ENCODE results near the gene MT1A. TPM values are rescaled to one million over a fixed set of nuclear protein-coding genes. Genes with fewer than 3 reads are reported as not detected.
A peak's percentile ranks its signal among the peaks of the same experiment; 100 is the strongest.

Gene MT1A
- total RNA-seq, result under 1 TPM in 1 of 2 experiments, not detected in 1; 0.71 TPM
- polyA plus RNA-seq, result not detected

- Histone ChIP-seq H3K4me1 (ENCODE audit: insufficient read depth, low read length) (peaks cover 23% of the 10 kb centered on the region), H3K36me3 (ENCODE audit: insufficient read depth, low read length) (no peaks in the 10 kb centered on the region), H3K27me3 (ENCODE audit: insufficient read depth, low read length, poor library complexity, severe bottlenecking) (peaks cover 62% of the 10 kb centered on the region), H3K4me3 (ENCODE audit: low read length) (no peak within 1 kb of the TSS), H3K27ac (ENCODE audit: low read depth, low read length) (no peak within 1 kb of the TSS), H3K9me3 (ENCODE audit: low read length) (no peaks in the 10 kb centered on the region)
- Mint-ChIP-seq H3K4me3 (peak within 1 kb of the TSS; percentile 19 to 82 (median 54)), H3K36me3 (no peaks in the 10 kb centered on the region), H3K27me3 (peaks cover 60 to 76% of the 10 kb centered on the region in 2 donors), H3K4me1 (peaks cover 24 to 48% (median 39%) of the 10 kb centered on the region in 3 donors), H3K27ac (no peak within 1 kb of the TSS), H3K9me3 (no peaks in the 10 kb centered on the region)
- POLR2A ChIA-PET, result no interaction called here
- DNase-seq, result no peak
- CTCF ChIA-PET, result interaction anchor here (1.8 kb wide), 1 partner anchor 14 kb away, joined by 4 read pairs; no protein-coding TSS in a partner anchor
Observed at GRCh38 chr16:56637814-56638750, at the start of gene MT1A. Gene MT1A, plus strand, starts transcription at chr16:56638666. Its CDS starts 73 bp downstream, at chr16:56638739.

GRCh38 chr16:56588781-56589140 lies 49.7 kb upstream of the MT1A start:
- Histone ChIP-seq H3K4me3 (ENCODE audit: low read length) (peak overlapping the region; percentile 22), H3K27me3 (ENCODE audit: insufficient read depth, low read length, poor library complexity, severe bottlenecking) (peaks cover 23% of the 10 kb centered on the region), H3K4me1 (ENCODE audit: insufficient read depth, low read length) (peaks cover 3% of the 10 kb centered on the region), H3K36me3 (ENCODE audit: insufficient read depth, low read length) (no peaks in the 10 kb centered on the region), H3K9me3 (ENCODE audit: low read length) (no peaks in the 10 kb centered on the region), H3K27ac (ENCODE audit: low read depth, low read length) (no peak overlapping the region)
- ChIA-PET CTCF (no interaction called here), POLR2A (no interaction called here)
- DNase-seq, result no peak
- peaks cover 0 to 3% (median 0%) of the 10 kb centered on the region in 3 donors for H3K36me3 Mint-ChIP-seq
- H3K27ac Mint-ChIP-seq, result peak overlapping the region in 2 of 8 donors; percentile 60 to 71
- no peaks in the 10 kb centered on the region for H3K9me3 Mint-ChIP-seq
- H3K27me3 Mint-ChIP-seq, result peaks cover 32 to 59% of the 10 kb centered on the region in 2 donors
- peak overlapping the region; percentile 72 to 89 (median 83) for H3K4me3 Mint-ChIP-seq
- peaks cover 8 to 17% (median 9%) of the 10 kb centered on the region in 3 donors for H3K4me1 Mint-ChIP-seq

DNA sequence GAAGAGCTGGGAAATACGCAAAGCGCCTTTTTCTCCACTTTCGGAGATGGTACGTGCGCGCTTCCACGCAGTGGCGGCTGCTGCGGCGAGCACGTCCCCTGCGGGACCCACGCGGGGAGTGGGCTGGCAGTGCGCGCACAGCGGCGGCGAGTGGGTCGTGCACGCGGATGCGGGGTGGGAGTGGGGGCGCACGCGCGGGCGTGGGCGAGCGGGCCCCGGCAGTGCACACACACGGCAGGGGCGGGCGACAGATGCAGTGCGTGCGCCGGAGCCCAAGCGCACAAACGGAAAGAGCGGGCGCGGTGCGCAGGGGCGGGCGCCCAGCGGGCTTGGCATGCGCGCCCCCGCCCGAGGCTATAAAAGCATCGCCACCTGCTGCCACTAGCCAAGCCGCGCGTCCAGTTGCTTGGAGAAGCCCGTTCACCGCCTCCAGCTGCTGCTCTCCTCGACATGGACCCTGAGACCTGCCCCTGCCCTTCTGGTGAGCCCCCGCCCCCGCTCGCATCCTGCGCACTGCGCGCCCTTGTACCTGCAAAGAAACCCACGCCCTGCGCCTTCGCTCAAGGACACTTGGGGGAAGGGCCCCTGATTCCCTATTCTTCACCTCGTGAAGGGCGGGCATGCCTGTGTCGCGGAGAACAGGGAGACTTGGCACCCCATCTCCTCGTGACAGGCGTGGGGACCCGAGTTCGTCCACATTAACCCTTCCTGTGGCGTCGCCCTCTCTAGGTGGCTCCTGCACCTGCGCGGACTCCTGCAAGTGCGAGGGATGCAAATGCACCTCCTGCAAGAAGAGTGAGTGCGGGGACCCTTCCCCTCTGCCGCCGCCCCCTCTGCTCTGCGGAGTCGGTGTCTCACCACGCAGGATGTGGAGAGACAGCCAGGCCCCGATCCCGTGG lies 49.1 kb upstream of the MT1A start, which contains the start of gene MT3:
MT3 (plus strand) TSS at position 388 of the 899 bp plus-strand sequence; CDS start at position 451, 63 bp downstream.
- H3K4me1 ChIP-seq (ENCODE audit: insufficient read depth, low read length), result peaks cover 3% of the 10 kb centered on the region
- no peaks in the 10 kb centered on the region for H3K9me3 ChIP-seq (ENCODE audit: low read length)
- H3K27me3 ChIP-seq (ENCODE audit: insufficient read depth, low read length, poor library complexity, severe bottlenecking), result peaks cover 23% of the 10 kb centered on the region
- Mint-ChIP-seq H3K9me3 (no peaks in the 10 kb centered on the region), H3K27ac (peak within 1 kb of the TSS in 3 of 8 donors; percentile 55 to 71 (median 60)), H3K36me3 (peaks cover 0 to 3% (median 0%) of the 10 kb centered on the region in 3 donors), H3K4me1 (peaks cover 8 to 17% (median 9%) of the 10 kb centered on the region in 3 donors), H3K4me3 (peak within 1 kb of the TSS; percentile 72 to 89 (median 83)), H3K27me3 (peaks cover 32 to 53% of the 10 kb centered on the region in 2 donors)
- no peaks in the 10 kb centered on the region for H3K36me3 ChIP-seq (ENCODE audit: insufficient read depth, low read length)
- peak within 1 kb of the TSS; percentile 47 for H3K4me3 ChIP-seq (ENCODE audit: low read length)
- H3K27ac ChIP-seq (ENCODE audit: low read depth, low read length), result no peak within 1 kb of the TSS
- ChIA-PET CTCF (no interaction called here), POLR2A (interaction anchor here (0.6 kb wide), 1 partner anchor 404 kb away, joined by 5 read pairs; no protein-coding TSS in a partner anchor)
- peak in 2 of 5 donors; percentile 26 to 51 for DNase-seq

- H3K4me1 Mint-ChIP-seq, result peaks cover 8 to 17% (median 9%) of the 10 kb centered on the region in 3 donors
- no peaks in the 10 kb centered on the region for H3K36me3 ChIP-seq (ENCODE audit: insufficient read depth, low read length)
- CTCF ChIA-PET, result interaction anchor here (1.1 to 1.8 kb wide), 4 partner anchors 9 to 110 kb away, joined by 3 to 11 read pairs (median 3); no protein-coding TSS in a partner anchor
- H3K9me3 Mint-ChIP-seq, result no peaks in the 10 kb centered on the region
- H3K4me3 ChIP-seq (ENCODE audit: low read length), result no peak overlapping the region
- peaks cover 20% of the 10 kb centered on the region for H3K27me3 ChIP-seq (ENCODE audit: insufficient read depth, low read length, poor library complexity, severe bottlenecking)
- no peaks in the 10 kb centered on the region for H3K9me3 ChIP-seq (ENCODE audit: low read length)
- peaks cover 32 to 46% of the 10 kb centered on the region in 2 donors for H3K27me3 Mint-ChIP-seq
- H3K4me3 Mint-ChIP-seq, result no peak overlapping the region
- no peak for DNase-seq
- POLR2A ChIA-PET, result no interaction called here
- H3K27ac Mint-ChIP-seq, result no peak overlapping the region
- H3K27ac ChIP-seq (ENCODE audit: low read depth, low read length), result no peak overlapping the region
- H3K36me3 Mint-ChIP-seq, result peaks cover 0 to 3% (median 0%) of the 10 kb centered on the region in 3 donors
- H3K4me1 ChIP-seq (ENCODE audit: insufficient read depth, low read length), result peaks cover 3% of the 10 kb centered on the region
Observed at GRCh38 chr16:56591377-56592060, 46.9 kb upstream of the MT1A start.

DNA sequence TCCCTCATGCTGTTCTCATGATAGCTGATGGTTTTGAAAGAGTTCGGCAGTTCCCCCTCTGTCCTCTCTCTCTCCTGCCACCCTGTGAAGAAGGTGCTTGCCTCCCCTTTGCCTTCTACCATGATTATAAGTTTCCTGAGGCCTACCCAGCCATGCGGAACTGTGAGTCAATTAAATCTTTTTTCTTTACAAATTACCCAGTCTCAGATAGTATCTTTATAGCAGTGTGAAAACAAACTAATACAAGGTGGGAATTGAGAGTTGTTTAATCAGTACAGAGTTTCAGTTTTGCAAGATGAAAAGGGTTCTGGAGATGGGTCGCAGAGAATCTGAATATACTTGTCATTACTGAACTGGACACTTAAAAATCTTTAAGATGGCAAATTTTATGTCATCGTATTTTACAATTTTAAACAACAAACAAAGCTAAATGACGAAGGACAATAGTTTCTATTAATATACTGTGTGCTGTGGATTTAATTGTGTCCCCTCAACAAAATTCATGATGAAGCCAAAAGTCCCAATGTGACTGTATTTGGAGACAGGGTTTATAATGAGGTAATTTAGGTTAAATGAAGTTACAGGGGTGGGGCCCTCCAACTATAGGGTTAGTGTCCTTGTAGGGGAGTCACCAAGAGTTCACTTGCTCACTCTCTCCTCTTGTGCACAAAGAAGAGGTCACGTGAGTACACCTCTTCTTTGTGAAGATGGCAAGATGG lies 44.7 kb upstream of the MT1A start:
- CTCF ChIA-PET, result no interaction called here

DNA sequence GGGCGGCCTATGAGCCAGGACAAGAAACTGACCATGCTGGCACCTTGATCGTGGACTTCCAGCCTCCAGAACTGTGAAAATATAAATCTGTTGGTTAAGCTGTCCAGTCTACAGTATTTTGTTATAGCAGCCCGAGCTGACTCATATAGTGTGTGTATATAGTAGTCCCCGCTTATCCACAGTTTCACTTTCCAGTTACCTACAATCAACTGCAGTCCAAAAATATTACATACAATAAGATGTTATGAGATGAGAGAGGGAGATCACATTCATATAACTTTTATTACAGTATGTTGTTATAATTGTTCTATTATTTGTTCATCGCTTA lies 44.2 kb upstream of the MT1A start:
- Histone ChIP-seq H3K4me1 (ENCODE audit: insufficient read depth, low read length) (peaks cover 3% of the 10 kb centered on the region), H3K27me3 (ENCODE audit: insufficient read depth, low read length, poor library complexity, severe bottlenecking) (peaks cover 15% of the 10 kb centered on the region), H3K36me3 (ENCODE audit: insufficient read depth, low read length) (no peaks in the 10 kb centered on the region), H3K9me3 (ENCODE audit: low read length) (no peaks in the 10 kb centered on the region), H3K4me3 (ENCODE audit: low read length) (no peak overlapping the region), H3K27ac (ENCODE audit: low read depth, low read length) (no peak overlapping the region)
- Mint-ChIP-seq H3K27me3 (peaks cover 26 to 31% of the 10 kb centered on the region in 2 donors), H3K36me3 (peaks cover 0 to 3% (median 0%) of the 10 kb centered on the region in 3 donors), H3K27ac (no peak overlapping the region), H3K4me1 (peaks cover 4 to 11% (median 6%) of the 10 kb centered on the region in 3 donors), H3K4me3 (no peak overlapping the region), H3K9me3 (no peaks in the 10 kb centered on the region)
- ChIA-PET POLR2A (no interaction called here), CTCF (no interaction called here)
- DNase-seq, result no peak

More for the DNA sequence above, 44.7 kb upstream of the MT1A start:
- Mint-ChIP-seq H3K9me3 (no peaks in the 10 kb centered on the region), H3K36me3 (peaks cover 0 to 3% (median 0%) of the 10 kb centered on the region in 3 donors), H3K4me3 (no peak overlapping the region), H3K4me1 (peaks cover 7 to 15% (median 8%) of the 10 kb centered on the region in 3 donors), H3K27ac (no peak overlapping the region), H3K27me3 (peaks cover 25 to 34% of the 10 kb centered on the region in 2 donors)
- Histone ChIP-seq H3K4me1 (ENCODE audit: insufficient read depth, low read length) (peaks cover 3% of the 10 kb centered on the region), H3K36me3 (ENCODE audit: insufficient read depth, low read length) (no peaks in the 10 kb centered on the region), H3K9me3 (ENCODE audit: low read length) (no peaks in the 10 kb centered on the region), H3K4me3 (ENCODE audit: low read length) (no peak overlapping the region), H3K27me3 (ENCODE audit: insufficient read depth, low read length, poor library complexity, severe bottlenecking) (peaks cover 19% of the 10 kb centered on the region), H3K27ac (ENCODE audit: low read depth, low read length) (no peak overlapping the region)
- no peak for DNase-seq
- POLR2A ChIA-PET, result no interaction called here

All from CD8-positive, alpha-beta memory T cell (primary cell).